DND-41 (cell line): Measurements from ENCODE around the gene KCNG1.

Experiments
- CTCF ChIP-seq: IDR thresholded peaks from 2 replicates; pipeline ENCODE4 v1.5.1; 2012; ENCODE audit warnings: borderline replicate concordance, low read length, moderate library complexity, mild to moderate bottlenecking; ENCODE audit not compliant: poor library complexity, severe bottlenecking; ENCODE audit errors: extremely low read depth
- EZH2 ChIP-seq: IDR thresholded peaks from 3 replicates; pipeline ENCODE4 v1.6.1; 2012; ENCODE audit warnings: borderline replicate concordance, low read depth, mild to moderate bottlenecking, moderate library complexity, low read length, inconsistent platforms; ENCODE audit not compliant: severe bottlenecking

GRCh38 chr20:51010043-51010365 is 12.9 kb downstream of the KCNG1 start:
- TF ChIP-seq EZH2 (no peak), CTCF (no peak)
